Activated T-helper 1 cell treated with anti-CD3 and anti-CD28 coated beads, Interleukin-12 subunit alpha, Interleukin-12 subunit beta, Interleukin-2, Interleukin-4 antibody, amounts not matched to agents 30 ng/mL and 10 ng/mL and 1 ng/mL, durations not matched to agents 14 hours and 24 hours and 36 hours (primary cell): Measurements from ENCODE around the gene HLCS. TPM values are rescaled to one million over a fixed set of nuclear protein-coding genes. Genes with fewer than 3 reads are reported as not detected.
"Not testable (repeated sequence)": the region's sequence is repeated elsewhere in the genome, so short reads cannot be mapped to it uniquely, and the experiment has no call there.

Experiments
- DNase-seq: peaks from one replicate; pipeline ENCODE4 v3.0.0; 2021; ENCODE audit warnings: low spot score
- H3K27ac Mint-ChIP-seq: one replicate; pipeline ENCODE4 v1.8.0; 2021; ENCODE audit warnings: mild to moderate bottlenecking, mixed read lengths
- H3K27me3 Mint-ChIP-seq: one replicate; pipeline ENCODE4 v1.8.0; 2022; ENCODE audit warnings: mild to moderate bottlenecking, moderate library complexity, mixed read lengths; ENCODE audit not compliant: insufficient read depth
- H3K36me3 Mint-ChIP-seq: one replicate; pipeline ENCODE4 v1.8.0; 2021; ENCODE audit warnings: low read depth, mixed read lengths
- H3K4me1 Mint-ChIP-seq: one replicate; pipeline ENCODE4 v1.8.0; 2021; ENCODE audit warnings: low read depth, mixed read lengths
- H3K4me3 Mint-ChIP-seq: one replicate; pipeline ENCODE4 v1.8.0; 2021; ENCODE audit warnings: mild to moderate bottlenecking, moderate library complexity, mixed read lengths
- H3K9me3 Mint-ChIP-seq: one replicate; pipeline ENCODE4 v1.8.0; 2021; ENCODE audit warnings: mixed read lengths
- intact Hi-C: fragments of 100-400 bp; cut with micrococcal nuclease; formaldehyde crosslinking; loops from one replicate; pipeline ENCODE4 v1.15.1; 2024
- total RNA-seq: library from RNA; stranded (reverse); gene quantifications from 2 replicates; pipeline ENCODE4 v1.2.3, GENCODE V29; 2022

HLCS gene
- total RNA-seq, 1 donor from 2014 or later = 15.8 TPM

DNA sequence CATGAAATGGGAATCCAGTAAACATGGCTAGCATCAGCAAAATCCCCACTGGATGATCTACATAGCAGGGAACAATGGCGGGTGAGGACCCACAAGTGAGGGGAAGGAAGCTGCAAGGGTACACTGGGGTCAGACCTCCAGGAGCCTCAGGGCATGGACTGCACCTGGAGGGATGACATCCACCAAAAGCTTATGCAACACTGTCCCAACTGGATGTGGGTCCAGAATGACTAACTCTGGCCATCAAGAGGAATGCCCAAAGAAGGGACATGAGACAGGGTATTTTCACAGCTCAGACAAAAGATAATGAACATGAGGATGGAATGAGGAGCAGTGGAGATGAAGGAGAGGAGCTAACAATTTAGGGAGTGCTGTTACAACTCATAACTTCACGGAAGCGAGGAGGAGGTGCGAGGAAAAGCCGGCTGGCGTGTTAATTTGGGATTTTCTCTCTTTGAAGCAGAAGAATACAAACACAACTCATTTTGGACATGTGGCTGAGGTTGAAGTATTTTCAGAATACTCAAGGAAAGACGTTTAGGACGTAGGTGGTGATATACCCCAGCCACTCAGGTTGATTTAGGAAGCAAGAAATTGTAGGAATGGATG, 5.7 kb downstream of the HLCS start:
- Mint-ChIP-seq H3K36me3 (peaks cover 19% of the 10 kb centered on the region), H3K27me3 (no peaks in the 10 kb centered on the region), H3K4me3 (no peak overlapping the region), H3K27ac (no peak overlapping the region), H3K4me1 (peaks cover 13% of the 10 kb centered on the region), H3K9me3 (no peaks in the 10 kb centered on the region)
- intact Hi-C loops = no loop called here
- DNase-seq = no peak

GRCh38 chr21:36959020-36959835, 7.2 kb downstream of the HLCS start:
- no peak overlapping the region for H3K27ac Mint-ChIP-seq
- DNase-seq = no peak
- intact Hi-C loops = no loop called here
- no peaks in the 10 kb centered on the region for H3K27me3 Mint-ChIP-seq
- H3K4me1 Mint-ChIP-seq = no peaks in the 10 kb centered on the region
- H3K9me3 Mint-ChIP-seq = no peaks in the 10 kb centered on the region
- H3K4me3 Mint-ChIP-seq = no peak overlapping the region
- peaks cover 9% of the 10 kb centered on the region for H3K36me3 Mint-ChIP-seq

DNA sequence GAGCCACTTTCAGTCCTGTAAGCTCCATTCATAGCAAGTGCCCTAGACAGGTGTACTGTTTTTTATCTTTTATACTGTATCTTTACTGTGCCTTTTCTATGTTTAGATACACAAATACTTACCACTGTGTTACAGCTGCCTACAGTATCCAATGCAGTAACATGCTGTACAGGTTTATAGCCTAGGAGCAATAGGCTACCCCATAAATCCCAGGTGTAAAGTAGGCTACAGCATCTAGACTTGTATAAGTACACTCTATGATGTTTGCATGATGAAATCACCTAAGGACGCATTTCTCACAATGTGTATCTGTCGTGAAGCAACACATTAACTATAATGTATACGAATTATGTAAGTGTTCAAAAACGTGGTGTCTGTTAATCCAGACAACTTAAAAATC, 10.7 kb downstream of the HLCS start:
- H3K4me1 Mint-ChIP-seq = no peaks in the 10 kb centered on the region
- H3K9me3 Mint-ChIP-seq = no peaks in the 10 kb centered on the region
- H3K27ac Mint-ChIP-seq = no peak overlapping the region
- no peaks in the 10 kb centered on the region for H3K27me3 Mint-ChIP-seq
- no peak overlapping the region for H3K4me3 Mint-ChIP-seq
- no peak for DNase-seq
- peaks cover 10% of the 10 kb centered on the region for H3K36me3 Mint-ChIP-seq
- intact Hi-C loops = no loop called here

- H3K27ac Mint-ChIP-seq, intact Hi-C loops, H3K27me3 Mint-ChIP-seq, H3K4me1 Mint-ChIP-seq, DNase-seq, H3K36me3 Mint-ChIP-seq, H3K4me3 Mint-ChIP-seq, H3K9me3 Mint-ChIP-seq: not testable (repeated sequence)
Observed at GRCh38 chr21:36952331-36952730, 14.1 kb downstream of the HLCS start.

DNA sequence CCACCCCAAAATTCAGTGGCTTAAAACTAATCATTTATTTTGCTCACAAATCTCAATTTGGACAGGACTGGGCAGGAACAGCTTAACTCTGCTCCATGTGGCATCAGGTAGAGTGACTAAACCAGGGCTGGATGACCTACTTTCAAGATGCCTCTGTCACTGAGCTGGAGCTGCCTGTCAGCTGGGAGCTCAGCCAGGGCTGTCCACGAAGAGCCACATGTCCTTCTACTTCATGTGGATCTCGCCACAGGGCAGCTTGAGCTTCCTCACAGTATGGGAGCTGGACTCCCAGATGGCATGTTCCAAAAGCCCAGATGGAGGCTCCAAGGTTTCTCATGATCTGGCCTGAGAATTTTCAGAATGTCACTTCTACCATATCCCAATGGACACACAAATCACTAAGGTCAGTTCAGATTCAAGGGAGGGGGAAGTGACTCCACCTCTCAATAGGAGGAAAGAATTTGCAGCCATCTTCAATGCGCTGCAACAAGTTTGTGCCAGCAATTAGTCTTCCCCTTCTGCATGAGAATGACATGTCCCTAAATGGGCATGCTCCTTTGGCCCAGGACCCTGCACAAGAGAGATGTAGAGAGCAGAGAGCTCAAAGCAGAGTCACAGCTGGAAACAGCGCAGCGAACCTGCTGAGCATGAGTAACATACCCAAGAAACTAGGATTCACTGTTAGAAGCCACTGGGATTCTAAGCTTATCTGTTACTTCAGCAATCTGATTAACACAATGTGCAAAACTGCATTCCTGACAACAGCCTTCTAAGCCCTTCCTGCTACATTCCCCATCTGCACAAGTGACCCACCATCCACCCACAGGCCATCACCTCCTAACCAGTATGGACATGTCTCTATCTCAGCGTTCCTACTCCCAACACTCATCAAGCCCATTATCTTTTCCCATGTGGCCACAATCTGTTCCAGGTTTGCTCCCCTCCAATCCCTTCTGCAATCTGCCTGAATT, 17.0 kb downstream of the HLCS start:
- DNase-seq = no peak
- intact Hi-C loops = no loop called here
- Mint-ChIP-seq H3K27ac (no peak overlapping the region), H3K4me3 (no peak overlapping the region), H3K27me3 (no peaks in the 10 kb centered on the region), H3K4me1 (no peaks in the 10 kb centered on the region), H3K9me3 (no peaks in the 10 kb centered on the region), H3K36me3 (peaks cover 12% of the 10 kb centered on the region)

DNA sequence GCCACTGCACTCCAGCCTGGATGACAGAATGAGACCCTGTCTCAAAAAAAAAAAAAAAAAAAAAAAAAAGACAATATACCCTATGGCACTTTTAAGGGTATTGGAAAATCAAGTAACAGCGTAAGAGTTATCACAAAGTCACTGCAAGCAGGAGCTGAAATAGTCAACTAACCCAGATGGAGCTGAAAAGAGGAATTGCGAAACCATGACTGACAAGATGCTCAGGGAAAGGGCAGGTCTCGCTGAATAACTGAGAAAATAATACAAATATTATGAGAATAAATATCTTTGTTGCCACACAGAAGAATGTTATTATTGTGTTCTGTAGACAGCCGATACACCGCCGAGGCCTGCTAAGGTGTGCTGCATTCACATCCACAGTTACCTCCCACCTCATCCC, 17.8 kb downstream of the HLCS start:
- Mint-ChIP-seq H3K4me3 (no peak overlapping the region), H3K27me3 (no peaks in the 10 kb centered on the region)
- intact Hi-C loops = no loop called here

GRCh38 chr21:36946949-36947356, 19.5 kb downstream of the HLCS start:
- Mint-ChIP-seq H3K4me1 (no peaks in the 10 kb centered on the region), H3K27me3 (no peaks in the 10 kb centered on the region), H3K27ac (no peak overlapping the region), H3K4me3 (no peak overlapping the region), H3K36me3 (peaks cover 12% of the 10 kb centered on the region), H3K9me3 (no peaks in the 10 kb centered on the region)
- DNase-seq = no peak
- intact Hi-C loops = no loop called here

More for the DNA sequence above, 17.8 kb downstream of the HLCS start:
- Mint-ChIP-seq H3K27ac (no peak overlapping the region), H3K4me1 (no peaks in the 10 kb centered on the region), H3K36me3 (peaks cover 12% of the 10 kb centered on the region), H3K9me3 (no peaks in the 10 kb centered on the region)
- no peak for DNase-seq

DNA sequence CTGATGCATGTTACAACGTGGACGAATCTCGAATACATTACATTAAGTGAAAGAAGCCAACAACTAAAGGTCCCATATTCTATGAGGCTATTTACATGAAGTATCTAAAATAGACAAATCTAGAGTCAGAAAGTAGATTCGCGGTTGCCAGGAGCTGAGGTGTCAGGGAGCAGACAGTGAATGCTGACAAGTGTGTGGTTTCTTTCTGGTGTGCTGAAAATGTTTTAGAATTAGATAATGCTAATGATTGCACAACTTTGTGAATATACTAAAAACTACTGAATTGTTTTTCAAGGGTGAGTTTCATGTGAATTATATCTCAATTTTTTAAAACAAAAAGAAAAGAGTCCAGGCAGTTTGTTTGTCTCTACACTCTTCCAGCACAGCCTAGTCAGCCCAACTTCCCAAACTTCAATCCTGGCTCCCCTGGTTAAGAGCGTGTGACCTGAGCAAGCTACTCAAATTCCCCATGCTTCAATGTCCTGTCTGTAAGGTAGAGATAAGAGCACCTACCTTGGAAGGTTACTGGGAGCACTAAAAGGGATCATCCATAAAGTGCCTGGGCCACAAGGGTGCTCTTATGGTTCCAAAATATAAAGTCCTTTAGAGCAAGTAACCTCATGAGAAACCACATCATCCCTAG, 20.9 kb downstream of the HLCS start:
- Mint-ChIP-seq H3K4me1 (no peaks in the 10 kb centered on the region), H3K27me3 (no peaks in the 10 kb centered on the region), H3K27ac (no peak overlapping the region), H3K4me3 (no peak overlapping the region), H3K36me3 (peaks cover 11% of the 10 kb centered on the region), H3K9me3 (no peaks in the 10 kb centered on the region)
- intact Hi-C loops = no loop called here
- DNase-seq = no peak

GRCh38 chr21:36936361-36937135, 29.9 kb downstream of the HLCS start:
- Mint-ChIP-seq H3K27ac (no peak overlapping the region), H3K36me3 (peaks cover 9% of the 10 kb centered on the region), H3K9me3 (no peaks in the 10 kb centered on the region), H3K4me3 (no peak overlapping the region), H3K4me1 (peaks cover 4% of the 10 kb centered on the region), H3K27me3 (no peaks in the 10 kb centered on the region)
- DNase-seq = no peak
- intact Hi-C loops = no loop called here

GRCh38 chr21:36934864-36935420, 31.5 kb downstream of the HLCS start:
- no peak for DNase-seq
- H3K27me3 Mint-ChIP-seq = no peaks in the 10 kb centered on the region
- intact Hi-C loops = no loop called here
- peaks cover 7% of the 10 kb centered on the region for H3K36me3 Mint-ChIP-seq
- no peaks in the 10 kb centered on the region for H3K9me3 Mint-ChIP-seq
- peaks cover 4% of the 10 kb centered on the region for H3K4me1 Mint-ChIP-seq
- H3K4me3 Mint-ChIP-seq = no peak overlapping the region
- no peak overlapping the region for H3K27ac Mint-ChIP-seq

DNA sequence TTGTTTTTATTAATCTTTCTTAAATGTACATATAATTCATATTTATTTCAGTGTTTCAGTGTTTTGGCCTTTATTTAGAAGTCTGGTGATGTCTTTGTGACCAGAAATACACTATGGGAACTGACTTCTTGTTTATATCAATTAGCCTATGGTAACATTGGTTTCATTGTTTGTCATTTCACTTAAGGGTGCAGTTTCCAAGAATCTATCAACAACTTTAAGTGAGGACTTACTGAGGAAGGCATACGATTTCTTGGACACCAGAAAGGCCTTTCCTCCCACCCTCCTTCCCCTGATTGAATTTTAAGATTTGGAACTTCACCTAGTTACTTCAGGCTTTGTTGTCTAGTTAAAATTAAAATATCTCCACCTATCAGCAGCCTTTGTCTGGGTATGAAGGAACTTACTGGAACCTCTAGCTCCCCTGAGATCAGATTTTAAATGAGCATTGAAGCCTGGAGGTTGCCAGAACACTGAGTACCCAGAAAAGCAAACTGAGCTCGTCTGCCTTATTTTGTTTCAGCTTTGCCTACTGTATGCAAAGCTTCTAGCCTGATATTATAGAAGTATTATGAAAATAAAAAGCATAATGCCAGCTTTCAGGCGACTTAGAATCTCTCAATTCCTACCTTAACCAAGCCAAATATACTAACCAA, 34.2 kb downstream of the HLCS start:
- intact Hi-C loops = no loop called here
- H3K27ac Mint-ChIP-seq = no peak overlapping the region
- H3K36me3 Mint-ChIP-seq = peaks cover 4% of the 10 kb centered on the region

More for the DNA sequence above, 34.2 kb downstream of the HLCS start:
- no peak for DNase-seq
- Mint-ChIP-seq H3K4me3 (no peak overlapping the region), H3K27me3 (no peaks in the 10 kb centered on the region), H3K4me1 (peaks cover 4% of the 10 kb centered on the region), H3K9me3 (no peaks in the 10 kb centered on the region)
